A673 (cell line): ENCODE results near the gene LRFN4. TPM values are rescaled to one million over a fixed set of nuclear protein-coding genes. Genes with fewer than 3 reads are reported as not detected.

ENCODE experiments used
- BruUV-seq: library from RNA; stranded (reverse); fragments of 400-500 nt; replicated peaks from 2 replicates; lab custom pipeline; 2021; lab: Mats Ljungman, UMichigan
- CTCF ChIA-PET: fragments of 300-600 bp; sonication (Branson Sonifier 250); formaldehyde crosslinking; loops from one replicate; lab custom pipeline; 2022; ENCODE audit warnings: antibody characterized with exemption; lab: Charles Lee
- POLR2A ChIA-PET: fragments of 300-600 bp; sonication (Branson Sonifier 250); formaldehyde crosslinking; loops from one replicate; lab custom pipeline; 2022; ENCODE audit warnings: antibody characterized with exemption; ENCODE audit not compliant: low non-redundant PET; lab: Charles Lee
- DNase-seq: peaks from one replicate; pipeline ENCODE4 v3.0.0-alpha.2; 2015; ENCODE audit warnings: low spot score
- H3K27ac ChIP-seq: fragments of 200-600 bp; sonication (generic); 2 replicates; pipeline ENCODE4 v1.5.1; 2016; ENCODE audit warnings: mixed run types, low read depth, mild to moderate bottlenecking, mixed read lengths, antibody characterized with exemption, low read length; ENCODE audit not compliant: poor library complexity, severe bottlenecking
- H3K27me3 ChIP-seq: fragments of 200-600 bp; sonication (generic); replicated peaks from 2 replicates; pipeline ENCODE4 v1.6.1; 2017; ENCODE audit warnings: mixed run types, low read depth, mild to moderate bottlenecking, mixed read lengths, antibody characterized with exemption, low read length; ENCODE audit not compliant: insufficient read depth, poor library complexity
- H3K36me3 ChIP-seq: fragments of 200-600 bp; sonication (generic); 2 replicates; pipeline ENCODE4 v1.6.1; 2016; ENCODE audit warnings: mixed run types, mild to moderate bottlenecking, mixed read lengths, antibody characterized with exemption, low read length; ENCODE audit not compliant: insufficient read depth, poor library complexity, severe bottlenecking
- H3K4me1 ChIP-seq: fragments of 200-600 bp; sonication (generic); 2 replicates; pipeline ENCODE4 v1.6.1; 2017; ENCODE audit warnings: mixed run types, mild to moderate bottlenecking, mixed read lengths, antibody characterized with exemption, low read length; ENCODE audit not compliant: insufficient read depth, poor library complexity, severe bottlenecking
- H3K4me3 ChIP-seq: fragments of 200-600 bp; sonication (generic); 2 replicates; pipeline ENCODE4 v1.5.1; 2016; ENCODE audit warnings: low read depth, mixed run types, mild to moderate bottlenecking, mixed read lengths, low read length; ENCODE audit not compliant: poor library complexity, severe bottlenecking
- H3K9me3 ChIP-seq: fragments of 200-600 bp; sonication (generic); 2 replicates; pipeline ENCODE4 v1.6.1; 2016; ENCODE audit warnings: mixed run types, low read depth, mild to moderate bottlenecking, mixed read lengths, antibody characterized with exemption, low read length; ENCODE audit not compliant: poor library complexity, severe bottlenecking
- EZH2 ChIP-seq: fragments of 200-600 bp; sonication (generic); IDR thresholded peaks from 2 replicates; pipeline ENCODE4 v1.6.1; 2017; ENCODE audit warnings: borderline replicate concordance, low read depth, mild to moderate bottlenecking, mixed read lengths, antibody characterized with exemption, low read length; ENCODE audit not compliant: poor library complexity, severe bottlenecking
- intact Hi-C: fragments of 100-400 bp; cut with micrococcal nuclease; formaldehyde crosslinking; loops from one replicate; pipeline ENCODE4 v1.10.0; 2022; ENCODE audit not compliant: unreplicated experiment
- total RNA-seq: library from RNA; stranded (reverse); gene quantifications from 2 replicates; pipeline ENCODE4 v1.2.3, GENCODE V29; 2021
- TF ChIP-seq, protein P1 (sequence below): fragments of 300-800, 200-600 bp; sonication (generic); conservative IDR thresholded peaks from 2 replicates; pipeline ENCODE4 v1.5.1; 2017; ENCODE audit warnings: low read depth, mild to moderate bottlenecking, antibody characterized with exemption, low read length, moderate library complexity, mixed read lengths

Gene LRFN4
- total RNA-seq, 1 experiment from 2014 or later: 57.2 TPM

DNA sequence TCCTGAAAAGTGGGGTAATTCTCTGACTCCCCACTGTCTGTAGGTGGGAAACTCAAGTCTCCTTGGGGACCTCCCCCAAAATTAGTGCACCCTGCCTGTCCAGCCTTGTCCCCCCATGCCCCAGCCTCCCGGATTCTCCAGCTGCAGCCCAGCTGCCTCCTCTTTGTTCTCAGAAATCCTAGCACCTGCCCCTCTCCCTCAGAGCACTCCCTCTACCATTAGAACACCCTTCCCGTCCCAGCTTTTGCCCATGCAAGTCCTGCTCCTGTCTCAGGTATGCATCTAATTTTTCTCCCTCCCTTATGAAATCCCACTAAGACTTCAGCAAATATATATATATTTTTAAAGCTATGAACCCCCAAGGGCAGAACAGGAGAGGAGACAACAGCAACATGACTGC, 37.3 kb downstream of the LRFN4 start:
- DNase-seq: no peak
- H3K9me3 ChIP-seq: no peaks in the 10 kb centered on the region
- TF ChIP-seq, protein P1, sequence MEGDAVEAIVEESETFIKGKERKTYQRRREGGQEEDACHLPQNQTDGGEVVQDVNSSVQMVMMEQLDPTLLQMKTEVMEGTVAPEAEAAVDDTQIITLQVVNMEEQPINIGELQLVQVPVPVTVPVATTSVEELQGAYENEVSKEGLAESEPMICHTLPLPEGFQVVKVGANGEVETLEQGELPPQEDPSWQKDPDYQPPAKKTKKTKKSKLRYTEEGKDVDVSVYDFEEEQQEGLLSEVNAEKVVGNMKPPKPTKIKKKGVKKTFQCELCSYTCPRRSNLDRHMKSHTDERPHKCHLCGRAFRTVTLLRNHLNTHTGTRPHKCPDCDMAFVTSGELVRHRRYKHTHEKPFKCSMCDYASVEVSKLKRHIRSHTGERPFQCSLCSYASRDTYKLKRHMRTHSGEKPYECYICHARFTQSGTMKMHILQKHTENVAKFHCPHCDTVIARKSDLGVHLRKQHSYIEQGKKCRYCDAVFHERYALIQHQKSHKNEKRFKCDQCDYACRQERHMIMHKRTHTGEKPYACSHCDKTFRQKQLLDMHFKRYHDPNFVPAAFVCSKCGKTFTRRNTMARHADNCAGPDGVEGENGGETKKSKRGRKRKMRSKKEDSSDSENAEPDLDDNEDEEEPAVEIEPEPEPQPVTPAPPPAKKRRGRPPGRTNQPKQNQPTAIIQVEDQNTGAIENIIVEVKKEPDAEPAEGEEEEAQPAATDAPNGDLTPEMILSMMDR: no peak
- no peak for TF ChIP-seq EZH2
- no TSS peak for BruUV-seq
- intact Hi-C loops: no loop called here
- H3K4me3 ChIP-seq: no peak overlapping the region
- H3K36me3 ChIP-seq: no peaks in the 10 kb centered on the region
- H3K4me1 ChIP-seq: peaks cover 8% of the 10 kb centered on the region
- ChIA-PET POLR2A (interaction anchor here (0.6 kb wide), 1 partner anchor 21 kb away, joined by 4 read pairs; no protein-coding TSS in a partner anchor), CTCF (no interaction called here)
- H3K27ac ChIP-seq: no peak overlapping the region
- no peaks in the 10 kb centered on the region for H3K27me3 ChIP-seq

DNA sequence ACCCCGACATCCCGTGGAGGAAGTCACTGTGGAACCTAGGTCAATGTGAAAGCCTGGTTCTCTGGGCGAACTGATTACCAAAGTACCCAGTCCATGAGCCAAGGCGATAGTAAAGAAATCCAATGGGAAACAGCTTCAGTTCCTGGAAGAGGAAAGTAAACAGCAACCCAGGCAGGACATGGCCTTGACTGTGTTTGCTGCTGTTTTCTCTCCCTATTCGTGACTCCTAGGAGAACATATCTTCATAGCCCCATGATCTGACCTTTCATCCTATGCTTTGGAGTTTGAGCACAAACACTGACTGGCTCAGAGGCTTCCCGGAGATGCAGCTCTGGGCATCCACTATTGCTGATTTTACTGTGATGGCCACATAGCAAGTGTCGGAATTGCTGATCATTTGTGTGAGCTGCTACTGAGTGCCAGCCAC, 45.1 kb downstream of the LRFN4 start:
- Histone ChIP-seq H3K9me3 (no peaks in the 10 kb centered on the region), H3K27me3 (no peaks in the 10 kb centered on the region), H3K4me1 (no peaks in the 10 kb centered on the region), H3K4me3 (no peak overlapping the region), H3K27ac (no peak overlapping the region), H3K36me3 (no peaks in the 10 kb centered on the region)
- no peak for DNase-seq
- no TSS peak for BruUV-seq
- TF ChIP-seq, protein P1: no peak
- TF ChIP-seq EZH2: no peak
- intact Hi-C loops: no loop called here
- ChIA-PET CTCF (no interaction called here), POLR2A (no interaction called here)

DNA sequence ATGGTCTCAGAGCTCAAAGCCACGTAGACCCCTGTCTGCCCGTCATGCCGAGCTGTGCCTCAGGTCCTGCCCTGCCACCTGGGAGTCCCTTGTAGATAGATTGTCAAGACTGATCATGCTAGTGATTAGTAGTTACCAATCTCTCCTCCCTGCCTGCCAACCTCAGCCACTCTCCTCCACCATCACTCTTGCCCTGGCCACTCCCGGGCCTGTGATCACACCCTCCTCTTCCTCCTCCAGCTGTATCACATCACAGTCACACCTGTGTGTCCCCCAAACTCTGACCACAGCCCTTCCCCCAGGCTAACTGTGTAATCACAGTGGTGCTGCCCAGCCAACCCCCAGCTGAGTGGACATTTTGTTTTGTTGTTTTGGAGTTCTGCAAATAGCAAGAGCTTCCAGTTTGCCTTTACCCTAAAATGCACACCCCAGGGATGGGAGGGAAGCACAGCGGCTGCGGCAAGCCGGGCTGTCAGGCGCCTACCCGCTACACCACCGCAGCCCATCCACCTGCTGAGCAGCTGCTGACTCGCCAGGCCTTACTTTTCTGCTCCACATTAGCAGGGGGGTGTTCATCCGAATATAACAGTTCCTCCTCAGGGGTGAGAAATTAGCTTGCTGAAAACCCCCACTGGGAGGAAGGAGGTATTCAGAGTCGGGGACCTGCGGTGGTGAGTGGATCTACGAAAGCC, 45.8 kb downstream of the LRFN4 start:
- TF ChIP-seq EZH2: no peak
- TF ChIP-seq, protein P1: no peak
- no peaks in the 10 kb centered on the region for H3K4me1 ChIP-seq
- no peaks in the 10 kb centered on the region for H3K9me3 ChIP-seq
- no peak overlapping the region for H3K4me3 ChIP-seq
- ChIA-PET CTCF (interaction anchor here (0.7 kb wide), 1 partner anchor 16 kb away, joined by 4 read pairs; no protein-coding TSS in a partner anchor), POLR2A (no interaction called here)
- no peaks in the 10 kb centered on the region for H3K36me3 ChIP-seq
- intact Hi-C loops: no loop called here
- no peak for DNase-seq
- no peak overlapping the region for H3K27ac ChIP-seq
- BruUV-seq: no TSS peak
- H3K27me3 ChIP-seq: no peaks in the 10 kb centered on the region
